ENCODE data around the gene PLXNB1. TPM values are rescaled to one million over a fixed set of nuclear protein-coding genes. Genes with fewer than 3 reads are reported as not detected.

The PLXNB1 gene
- total RNA-seq, 2 experiments from 2014 or later, result 2.3 to 2.5 TPM

GRCh38 chr3:48422272-48422671 lies 7.6 kb downstream of the PLXNB1 start:
- CTCF ChIA-PET, result interaction anchor here (1.0 to 3.8 kb wide), 2 partner anchors 14 to 126 kb away, joined by 3 to 27 read pairs; no protein-coding TSS in a partner anchor
- Mint-ChIP-seq H3K36me3 (ENCODE audit: low read depth) (no peaks in the 10 kb centered on the region), H3K27ac (no peak overlapping the region), H3K9me3 (no peaks in the 10 kb centered on the region), H3K27me3 (peaks cover 5% of the 10 kb centered on the region), H3K4me3 (no peak overlapping the region), H3K4me1 (peaks cover 3% of the 10 kb centered on the region)
- POLR2A ChIA-PET, result no interaction called here
- DNase-seq, result no peak

GRCh38 chr3:48420561-48420960 lies 9.3 kb downstream of the PLXNB1 start:
- H3K9me3 Mint-ChIP-seq, result no peaks in the 10 kb centered on the region
- CTCF ChIA-PET, result interaction anchor here (0.6 kb wide), 1 partner anchor 137 kb away, joined by 6 read pairs; no protein-coding TSS in a partner anchor
- no peak overlapping the region for H3K4me3 Mint-ChIP-seq
- H3K27me3 Mint-ChIP-seq, result no peaks in the 10 kb centered on the region
- H3K27ac Mint-ChIP-seq, result peak overlapping the region; percentile 76
- H3K4me1 Mint-ChIP-seq, result peaks cover 3% of the 10 kb centered on the region
- POLR2A ChIA-PET, result no interaction called here
- no peaks in the 10 kb centered on the region for H3K36me3 Mint-ChIP-seq (ENCODE audit: low read depth)
- no peak for DNase-seq

GRCh38 chr3:48419597-48419996 lies 10.3 kb downstream of the PLXNB1 start:
- Mint-ChIP-seq H3K9me3 (no peaks in the 10 kb centered on the region), H3K27ac (no peak overlapping the region), H3K4me1 (peaks cover 3% of the 10 kb centered on the region), H3K27me3 (no peaks in the 10 kb centered on the region), H3K36me3 (ENCODE audit: low read depth) (no peaks in the 10 kb centered on the region), H3K4me3 (no peak overlapping the region)
- no peak for DNase-seq
- ChIA-PET POLR2A (no interaction called here), CTCF (interaction anchor here (1.3 to 1.4 kb wide), 2 partner anchors 19 to 130 kb away, joined by 4 read pairs; no protein-coding TSS in a partner anchor)

GRCh38 chr3:48419149-48419548 lies 10.7 kb downstream of the PLXNB1 start:
- Mint-ChIP-seq H3K27ac (no peak overlapping the region), H3K9me3 (no peaks in the 10 kb centered on the region), H3K4me3 (no peak overlapping the region), H3K27me3 (no peaks in the 10 kb centered on the region), H3K4me1 (peaks cover 3% of the 10 kb centered on the region), H3K36me3 (ENCODE audit: low read depth) (no peaks in the 10 kb centered on the region)
- POLR2A ChIA-PET, result no interaction called here
- CTCF ChIA-PET, result interaction anchor here (1.3 to 4.2 kb wide), 4 partner anchors 17 to 130 kb away, joined by 4 to 18 read pairs (median 4); no protein-coding TSS in a partner anchor
- DNase-seq, result no peak

GRCh38 chr3:48418651-48419050 lies 11.2 kb downstream of the PLXNB1 start:
- DNase-seq, result no peak
- no peaks in the 10 kb centered on the region for H3K36me3 Mint-ChIP-seq (ENCODE audit: low read depth)
- H3K4me1 Mint-ChIP-seq, result peaks cover 3% of the 10 kb centered on the region
- POLR2A ChIA-PET, result no interaction called here
- H3K4me3 Mint-ChIP-seq, result no peak overlapping the region
- CTCF ChIA-PET, result interaction anchor here (1.3 to 4.2 kb wide), 4 partner anchors 17 to 131 kb away, joined by 4 to 18 read pairs (median 4); no protein-coding TSS in a partner anchor
- no peaks in the 10 kb centered on the region for H3K27me3 Mint-ChIP-seq
- H3K27ac Mint-ChIP-seq, result no peak overlapping the region
- no peaks in the 10 kb centered on the region for H3K9me3 Mint-ChIP-seq

GRCh38 chr3:48418140-48418539 lies 11.7 kb downstream of the PLXNB1 start:
- no peaks in the 10 kb centered on the region for H3K36me3 Mint-ChIP-seq (ENCODE audit: low read depth)
- ChIA-PET CTCF (interaction anchor here (1.5 to 4.2 kb wide), 2 partner anchors 18 to 25 kb away, joined by 4 to 18 read pairs; no protein-coding TSS in a partner anchor), POLR2A (no interaction called here)
- no peak for DNase-seq
- peaks cover 3% of the 10 kb centered on the region for H3K4me1 Mint-ChIP-seq
- H3K27ac Mint-ChIP-seq, result no peak overlapping the region
- no peaks in the 10 kb centered on the region for H3K27me3 Mint-ChIP-seq
- no peak overlapping the region for H3K4me3 Mint-ChIP-seq
- no peaks in the 10 kb centered on the region for H3K9me3 Mint-ChIP-seq

- Mint-ChIP-seq H3K9me3 (no peaks in the 10 kb centered on the region), H3K36me3 (ENCODE audit: low read depth) (no peaks in the 10 kb centered on the region), H3K4me3 (no peak overlapping the region), H3K27me3 (no peaks in the 10 kb centered on the region), H3K4me1 (peaks cover 3% of the 10 kb centered on the region), H3K27ac (no peak overlapping the region)
- no peak for DNase-seq
- ChIA-PET POLR2A (no interaction called here), CTCF (interaction anchor here (1.5 to 4.2 kb wide), 2 partner anchors 18 to 25 kb away, joined by 4 to 18 read pairs; no protein-coding TSS in a partner anchor)
These were observed 12.3 kb downstream of the PLXNB1 start for GRCh38 chr3:48417529-48418108.

- no peaks in the 10 kb centered on the region for H3K27me3 Mint-ChIP-seq
- H3K4me3 Mint-ChIP-seq, result no peak overlapping the region
- H3K36me3 Mint-ChIP-seq (ENCODE audit: low read depth), result no peaks in the 10 kb centered on the region
- ChIA-PET CTCF (interaction anchor here (2.0 to 4.2 kb wide), 2 partner anchors 13 to 19 kb away, joined by 5 to 18 read pairs; partner anchors contain the start of gene PLXNB1), POLR2A (no interaction called here)
- H3K4me1 Mint-ChIP-seq, result no peaks in the 10 kb centered on the region
- H3K27ac Mint-ChIP-seq, result no peak overlapping the region
- DNase-seq, result no peak
- H3K9me3 Mint-ChIP-seq, result no peaks in the 10 kb centered on the region
These were observed 13.3 kb downstream of the PLXNB1 start for GRCh38 chr3:48416546-48416945.

- Mint-ChIP-seq H3K4me1 (no peaks in the 10 kb centered on the region), H3K27ac (no peak overlapping the region), H3K4me3 (no peak overlapping the region), H3K27me3 (no peaks in the 10 kb centered on the region), H3K36me3 (ENCODE audit: low read depth) (no peaks in the 10 kb centered on the region), H3K9me3 (no peaks in the 10 kb centered on the region)
- no peak for DNase-seq
- ChIA-PET CTCF (interaction anchor here (2.0 to 4.2 kb wide), 2 partner anchors 14 to 20 kb away, joined by 5 to 18 read pairs; partner anchors contain the start of gene PLXNB1), POLR2A (no interaction called here)
These were observed 13.8 kb downstream of the PLXNB1 start for GRCh38 chr3:48416091-48416505.

- Mint-ChIP-seq H3K4me1 (no peaks in the 10 kb centered on the region), H3K9me3 (no peaks in the 10 kb centered on the region), H3K4me3 (no peak overlapping the region), H3K27ac (no peak overlapping the region), H3K36me3 (ENCODE audit: low read depth) (no peaks in the 10 kb centered on the region), H3K27me3 (no peaks in the 10 kb centered on the region)
- ChIA-PET CTCF (interaction anchor here (1.0 to 4.2 kb wide), 4 partner anchors 11 to 20 kb away, joined by 4 to 18 read pairs (median 6); partner anchors contain the start of gene PLXNB1), POLR2A (no interaction called here)
- DNase-seq, result no peak
These were observed 14.5 kb downstream of the PLXNB1 start for GRCh38 chr3:48415251-48415953.

GRCh38 chr3:48414376-48415250 lies 15.3 kb downstream of the PLXNB1 start:
- H3K4me1 Mint-ChIP-seq, result no peaks in the 10 kb centered on the region
- H3K27ac Mint-ChIP-seq, result no peak overlapping the region
- no peaks in the 10 kb centered on the region for H3K9me3 Mint-ChIP-seq
- H3K4me3 Mint-ChIP-seq, result no peak overlapping the region
- H3K36me3 Mint-ChIP-seq (ENCODE audit: low read depth), result no peaks in the 10 kb centered on the region
- no peaks in the 10 kb centered on the region for H3K27me3 Mint-ChIP-seq
- ChIA-PET CTCF (interaction anchor here (1.0 to 2.0 kb wide), 4 partner anchors 10 to 22 kb away, joined by 4 to 6 read pairs (median 4); partner anchors contain the start of gene PLXNB1), POLR2A (no interaction called here)
- no peak for DNase-seq

GRCh38 chr3:48413611-48414010 lies 16.3 kb downstream of the PLXNB1 start:
- ChIA-PET POLR2A (no interaction called here), CTCF (interaction anchor here (0.9 to 1.2 kb wide), 2 partner anchors 23 kb away, joined by 3 to 4 read pairs; no protein-coding TSS in a partner anchor)
- H3K4me1 Mint-ChIP-seq, result no peaks in the 10 kb centered on the region
- no peak overlapping the region for H3K4me3 Mint-ChIP-seq
- H3K27ac Mint-ChIP-seq, result no peak overlapping the region
- no peak for DNase-seq
- H3K9me3 Mint-ChIP-seq, result no peaks in the 10 kb centered on the region
- no peaks in the 10 kb centered on the region for H3K27me3 Mint-ChIP-seq
- H3K36me3 Mint-ChIP-seq (ENCODE audit: low read depth), result no peaks in the 10 kb centered on the region
